PC-9 (cell line): ENCODE results near the gene APBA2.

Source experiments
- EZH2 ChIP-seq: fragments of 200-600 bp; sonication (generic); IDR thresholded peaks from 2 replicates; pipeline ENCODE4 v1.8.0; 2017; ENCODE audit warnings: antibody characterized with exemption, low read depth
- TF ChIP-seq, protein P1 (sequence below): fragments of 200-600 bp; sonication (generic); conservative IDR thresholded peaks from 2 replicates; pipeline ENCODE4 v1.6.1; 2017; ENCODE audit warnings: mixed run types, antibody characterized with exemption, mild to moderate bottlenecking, moderate library complexity

DNA sequence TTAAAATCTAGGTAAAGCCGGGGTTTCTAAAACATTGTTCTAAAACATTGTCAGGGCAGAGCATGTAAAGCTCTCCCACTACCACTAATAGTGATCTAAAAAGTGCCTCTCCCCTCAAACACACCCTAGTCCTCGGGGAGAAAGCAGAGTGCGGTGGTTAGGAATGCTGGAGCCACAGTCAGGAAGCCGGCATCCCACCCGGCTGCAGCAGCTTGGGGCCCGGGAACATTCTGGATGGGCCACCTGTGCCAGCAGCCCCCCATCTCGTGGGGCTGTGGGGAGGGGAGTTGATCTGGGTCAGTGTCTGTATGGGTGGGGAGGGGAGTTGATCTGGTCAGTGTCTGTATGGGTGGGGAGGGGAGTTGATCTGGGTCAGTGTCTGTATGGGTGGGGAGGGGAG, 176.9 kb downstream of the APBA2 start:
- TF ChIP-seq, protein P1, sequence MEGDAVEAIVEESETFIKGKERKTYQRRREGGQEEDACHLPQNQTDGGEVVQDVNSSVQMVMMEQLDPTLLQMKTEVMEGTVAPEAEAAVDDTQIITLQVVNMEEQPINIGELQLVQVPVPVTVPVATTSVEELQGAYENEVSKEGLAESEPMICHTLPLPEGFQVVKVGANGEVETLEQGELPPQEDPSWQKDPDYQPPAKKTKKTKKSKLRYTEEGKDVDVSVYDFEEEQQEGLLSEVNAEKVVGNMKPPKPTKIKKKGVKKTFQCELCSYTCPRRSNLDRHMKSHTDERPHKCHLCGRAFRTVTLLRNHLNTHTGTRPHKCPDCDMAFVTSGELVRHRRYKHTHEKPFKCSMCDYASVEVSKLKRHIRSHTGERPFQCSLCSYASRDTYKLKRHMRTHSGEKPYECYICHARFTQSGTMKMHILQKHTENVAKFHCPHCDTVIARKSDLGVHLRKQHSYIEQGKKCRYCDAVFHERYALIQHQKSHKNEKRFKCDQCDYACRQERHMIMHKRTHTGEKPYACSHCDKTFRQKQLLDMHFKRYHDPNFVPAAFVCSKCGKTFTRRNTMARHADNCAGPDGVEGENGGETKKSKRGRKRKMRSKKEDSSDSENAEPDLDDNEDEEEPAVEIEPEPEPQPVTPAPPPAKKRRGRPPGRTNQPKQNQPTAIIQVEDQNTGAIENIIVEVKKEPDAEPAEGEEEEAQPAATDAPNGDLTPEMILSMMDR, result no peak
- TF ChIP-seq EZH2, result no peak
